Thoracic aorta (tissue), 2 donors: ENCODE data around the gene KRT81. TPM values are rescaled to one million over a fixed set of nuclear protein-coding genes. Genes with fewer than 3 reads are reported as not detected.

Experiments used
- ATAC-seq: fragments of 150-250 bp; one replicate; pipeline ENCODE4 v1.8.0; 2017; ENCODE audit warnings: low read depth; ENCODE audit not compliant: insufficient number of reproducible peaks, low FRiP score
- DNase-seq: peaks from one replicate; pipeline ENCODE4 v3.0.0-alpha.2; 2020; ENCODE audit warnings: low spot score
- H3K27ac ChIP-seq, 2 donors: fragments of 200-600 bp; sonication (generic); 1 replicate in 1 of 2; 2 replicates in 1 of 2; pipeline ENCODE4 v1.5.1; 2016; ENCODE audit warnings: mild to moderate bottlenecking in 2 of 2, moderate library complexity in 2 of 2
- H3K27me3 ChIP-seq: fragments of 200-600 bp; sonication (generic); replicated peaks from 2 replicates; pipeline ENCODE4 v1.6.0; 2016; ENCODE audit warnings: mild to moderate bottlenecking; ENCODE audit not compliant: insufficient read depth
- H3K36me3 ChIP-seq: fragments of 200-600 bp; sonication (generic); one replicate; pipeline ENCODE4 v1.5.1; 2016
- H3K4me1 ChIP-seq, 2 donors: fragments of 200-600 bp; sonication (generic); 1 replicate in 1 of 2; 2 replicates in 1 of 2; pipeline versions ENCODE4 v1.5.1 to v1.6.0; 2016; ENCODE audit warnings: low read depth in 2 of 2, mild to moderate bottlenecking in 1 of 2; ENCODE audit not compliant: control insufficient read depth in 1 of 2
- H3K4me3 ChIP-seq: fragments of 200-600 bp; sonication (generic); 2 replicates; pipeline ENCODE4 v1.5.1; 2016; ENCODE audit warnings: mild to moderate bottlenecking
- H3K9me3 ChIP-seq: fragments of 200-600 bp; sonication (generic); 2 replicates; pipeline ENCODE4 v1.5.1; 2016
- CTCF ChIP-seq: fragments of 200-600 bp; sonication (generic); IDR thresholded peaks from one replicate; pipeline ENCODE4 v1.5.1; 2019; ENCODE audit warnings: antibody characterized with exemption
- total RNA-seq, 2 donors: library from RNA; depleted of rRNA; stranded (reverse); fragments of >200 nt; gene quantifications; one replicate each; pipeline versions ENCODE4 v1.1.0 to v1.2.3, GENCODE V29; 2016

KRT81 gene
- total RNA-seq, 2 donors from 2014 or later = 5.1 TPM; not detected in 1

DNA sequence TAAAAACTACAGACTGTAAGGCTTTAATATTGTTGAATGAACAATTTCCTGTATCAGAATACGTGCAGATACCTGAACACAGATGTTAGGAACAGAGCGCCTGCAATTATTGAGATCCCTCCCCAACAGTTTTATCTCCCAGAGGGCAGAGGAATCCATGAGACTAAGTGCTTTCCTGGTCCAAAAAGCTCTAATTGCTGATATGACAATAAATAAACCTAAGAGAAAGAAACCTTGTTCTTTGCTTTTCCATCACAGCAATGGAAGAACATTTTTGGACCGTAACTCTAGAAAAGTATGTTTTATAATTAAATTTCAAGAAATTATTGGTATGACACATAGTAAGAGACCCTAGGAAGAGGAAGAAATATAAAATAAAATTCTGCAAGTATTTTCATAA lies 42.9 kb upstream of the KRT81 start:
- TF ChIP-seq CTCF = no peak
- H3K27me3 ChIP-seq = no peaks in the 10 kb centered on the region
- no peak for DNase-seq
- H3K36me3 ChIP-seq = no peaks in the 10 kb centered on the region
- no peaks in the 10 kb centered on the region for H3K4me1 ChIP-seq
- no peak overlapping the region for H3K27ac ChIP-seq
- ATAC-seq = no peak
- no peak overlapping the region for H3K4me3 ChIP-seq
- peaks cover 16% of the 10 kb centered on the region for H3K9me3 ChIP-seq

- no peak for ATAC-seq
These were observed 42.0 kb upstream of the KRT81 start for GRCh38 chr12:52333321-52333720.

GRCh38 chr12:52332381-52332780 lies 41.0 kb upstream of the KRT81 start:
- Histone ChIP-seq H3K4me3 (no peak overlapping the region), H3K9me3 (peaks cover 16% of the 10 kb centered on the region), H3K4me1 (peaks cover 0 to under 1% of the 10 kb centered on the region in 2 donors), H3K36me3 (no peaks in the 10 kb centered on the region), H3K27ac (no peak overlapping the region), H3K27me3 (no peaks in the 10 kb centered on the region)
- no peak for TF ChIP-seq CTCF
- DNase-seq (no peak), ATAC-seq (no peak)

More at GRCh38 chr12:52333321-52333720, 42.0 kb upstream of the KRT81 start:
- no peak for TF ChIP-seq CTCF
- no peaks in the 10 kb centered on the region for H3K27me3 ChIP-seq
- H3K27ac ChIP-seq = no peak overlapping the region
- H3K36me3 ChIP-seq = no peaks in the 10 kb centered on the region
- H3K9me3 ChIP-seq = peaks cover 16% of the 10 kb centered on the region
- no peak overlapping the region for H3K4me3 ChIP-seq
- H3K4me1 ChIP-seq = no peaks in the 10 kb centered on the region
- DNase-seq = no peak

DNA sequence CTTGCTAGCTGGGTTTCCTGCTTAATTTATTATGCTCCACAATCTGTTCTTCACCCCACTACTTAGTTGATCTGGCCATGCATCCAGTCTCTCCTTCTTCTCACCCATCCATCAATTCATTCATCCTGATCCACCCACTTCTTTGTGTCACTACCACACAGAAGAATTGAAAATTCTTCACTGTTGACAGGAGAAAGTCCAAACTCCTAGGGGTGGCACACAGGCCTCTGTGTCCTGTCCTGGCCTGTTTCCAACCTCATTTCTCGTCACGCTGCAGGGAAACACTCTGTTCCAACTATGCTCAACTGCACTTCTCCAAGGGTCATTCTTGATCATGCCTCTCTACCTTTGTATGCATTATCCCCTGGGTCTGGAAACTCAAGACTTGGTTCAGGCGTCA lies 40.5 kb upstream of the KRT81 start:
- no peaks in the 10 kb centered on the region for H3K27me3 ChIP-seq
- H3K9me3 ChIP-seq = peaks cover 10% of the 10 kb centered on the region
- no peak for TF ChIP-seq CTCF
- DNase-seq (no peak), ATAC-seq (no peak)
- no peaks in the 10 kb centered on the region for H3K36me3 ChIP-seq
- no peak overlapping the region for H3K4me3 ChIP-seq
- peaks cover 0 to 6% of the 10 kb centered on the region in 2 donors for H3K4me1 ChIP-seq
- H3K27ac ChIP-seq = no peak overlapping the region

DNA sequence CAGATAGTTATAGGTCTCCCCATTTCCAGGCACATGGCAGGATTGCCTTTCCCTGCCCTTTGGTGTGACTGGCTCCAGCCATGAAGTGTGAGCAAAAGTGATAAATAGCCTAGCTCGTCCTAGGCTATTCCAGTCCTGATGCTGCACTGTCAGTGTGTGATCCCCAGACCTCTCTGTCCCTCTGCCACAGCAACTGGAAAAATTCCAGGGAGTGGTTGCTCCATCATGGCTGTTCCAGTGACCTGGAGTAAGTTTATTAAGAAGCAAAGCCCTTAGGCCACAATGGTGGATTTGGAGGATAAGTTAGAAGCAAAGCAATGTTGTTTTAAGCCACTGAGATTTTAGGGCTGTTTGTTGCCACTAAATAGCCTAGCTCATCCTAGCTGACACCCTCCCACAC lies 39.7 kb upstream of the KRT81 start:
- Histone ChIP-seq H3K4me3 (no peak overlapping the region), H3K36me3 (no peaks in the 10 kb centered on the region), H3K27me3 (no peaks in the 10 kb centered on the region), H3K27ac (no peak overlapping the region), H3K9me3 (peaks cover 4% of the 10 kb centered on the region), H3K4me1 (peaks cover 3 to 12% of the 10 kb centered on the region in 2 donors)
- TF ChIP-seq CTCF = no peak
- ATAC-seq (no peak), DNase-seq (no peak)
